ENCODE results near the gene KCNIP4.

KCNIP4 gene

GRCh38 chr4:21045119-21045518 is 903.5 kb downstream of the KCNIP4 start:
- no peak for TF ChIP-seq CTCF (IDR thresholded peaks at IDR 0.05; ENCODE audit: control insufficient read depth, insufficient read depth, low read depth, low read length, missing control alignments)
- no peak overlapping the region for H3K4me3 ChIP-seq (ENCODE audit: control insufficient read depth, low read depth, low read length)
- no peak for DNase-seq (ENCODE audit: low read depth)

GRCh38 chr4:21041708-21042107 is 906.9 kb downstream of the KCNIP4 start:
- no peak for DNase-seq (ENCODE audit: low read depth)
- no peak overlapping the region for H3K4me3 ChIP-seq (ENCODE audit: control insufficient read depth, low read depth, low read length)
- no peak for TF ChIP-seq CTCF (IDR thresholded peaks at IDR 0.05; ENCODE audit: control insufficient read depth, insufficient read depth, low read depth, low read length, missing control alignments)

- H3K4me3 ChIP-seq (ENCODE audit: control insufficient read depth, low read depth, low read length), result no peak overlapping the region
- TF ChIP-seq CTCF (IDR thresholded peaks at IDR 0.05; ENCODE audit: control insufficient read depth, insufficient read depth, low read depth, low read length, missing control alignments), result no peak
- no peak for DNase-seq (ENCODE audit: low read depth)
Observed at GRCh38 chr4:21034728-21035127, 913.8 kb downstream of the KCNIP4 start.

- no peak for TF ChIP-seq CTCF (IDR thresholded peaks at IDR 0.05; ENCODE audit: control insufficient read depth, insufficient read depth, low read depth, low read length, missing control alignments)
- H3K4me3 ChIP-seq (ENCODE audit: control insufficient read depth, low read depth, low read length), result no peak overlapping the region
- DNase-seq (ENCODE audit: low read depth), result no peak
Observed at GRCh38 chr4:21032089-21032645, 916.4 kb downstream of the KCNIP4 start.

GRCh38 chr4:21018817-21019216 is 929.8 kb downstream of the KCNIP4 start:
- H3K4me3 ChIP-seq (ENCODE audit: control insufficient read depth, low read depth, low read length), result no peak overlapping the region
- no peak for DNase-seq (ENCODE audit: low read depth)
- TF ChIP-seq CTCF (IDR thresholded peaks at IDR 0.05; ENCODE audit: control insufficient read depth, insufficient read depth, low read depth, low read length, missing control alignments), result no peak

- DNase-seq (ENCODE audit: low read depth), result no peak
- H3K4me3 ChIP-seq (ENCODE audit: control insufficient read depth, low read depth, low read length), result no peak overlapping the region
- no peak for TF ChIP-seq CTCF (IDR thresholded peaks at IDR 0.05; ENCODE audit: control insufficient read depth, insufficient read depth, low read depth, low read length, missing control alignments)
Observed at GRCh38 chr4:21013501-21013900, 935.1 kb downstream of the KCNIP4 start.

All from AG09309 (cell line).